ENCODE measurements around the gene RPS14. TPM values are rescaled to one million over a fixed set of nuclear protein-coding genes. Genes with fewer than 3 reads are reported as not detected.
"Not testable (repeated sequence)": the region's sequence is repeated elsewhere in the genome, so short reads cannot be mapped to it uniquely, and the experiment has no call there.

The RPS14 gene
- total RNA-seq, 1 donor from 2014 or later: 1,798 TPM

DNA sequence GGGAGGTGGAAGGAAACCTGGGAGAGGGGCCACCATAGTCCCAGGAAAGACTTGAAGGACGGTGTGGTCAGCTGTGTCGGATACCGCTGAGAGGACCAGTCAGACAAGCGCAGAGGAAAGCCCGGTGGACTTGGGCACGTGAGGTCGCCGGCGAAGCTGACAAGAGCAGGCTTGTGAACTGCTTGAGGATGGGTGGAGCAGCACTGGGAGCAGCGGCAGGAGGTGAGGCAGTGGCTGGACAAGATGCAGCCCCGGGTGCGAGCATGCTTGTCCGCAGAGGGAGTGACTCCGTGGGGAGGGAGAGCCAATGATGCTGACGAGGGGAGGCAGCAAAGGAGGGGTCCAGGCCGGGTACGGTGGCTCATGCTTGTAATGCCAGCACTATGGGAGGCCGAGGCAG is 18.5 kb downstream of the RPS14 start:
- H3K9me3 Mint-ChIP-seq (ENCODE audit: unreplicated experiment): no peaks in the 10 kb centered on the region
- H3K4me1 Mint-ChIP-seq (ENCODE audit: unreplicated experiment): peaks cover 9% of the 10 kb centered on the region
- no peaks in the 10 kb centered on the region for H3K27me3 Mint-ChIP-seq (ENCODE audit: unreplicated experiment)
- no peak for DNase-seq (ENCODE audit: extremely low spot score, unreplicated experiment)
- no peak overlapping the region for H3K27ac Mint-ChIP-seq (ENCODE audit: unreplicated experiment)
- H3K4me3 Mint-ChIP-seq (ENCODE audit: unreplicated experiment): no peak overlapping the region
- TF ChIP-seq, protein P1, sequence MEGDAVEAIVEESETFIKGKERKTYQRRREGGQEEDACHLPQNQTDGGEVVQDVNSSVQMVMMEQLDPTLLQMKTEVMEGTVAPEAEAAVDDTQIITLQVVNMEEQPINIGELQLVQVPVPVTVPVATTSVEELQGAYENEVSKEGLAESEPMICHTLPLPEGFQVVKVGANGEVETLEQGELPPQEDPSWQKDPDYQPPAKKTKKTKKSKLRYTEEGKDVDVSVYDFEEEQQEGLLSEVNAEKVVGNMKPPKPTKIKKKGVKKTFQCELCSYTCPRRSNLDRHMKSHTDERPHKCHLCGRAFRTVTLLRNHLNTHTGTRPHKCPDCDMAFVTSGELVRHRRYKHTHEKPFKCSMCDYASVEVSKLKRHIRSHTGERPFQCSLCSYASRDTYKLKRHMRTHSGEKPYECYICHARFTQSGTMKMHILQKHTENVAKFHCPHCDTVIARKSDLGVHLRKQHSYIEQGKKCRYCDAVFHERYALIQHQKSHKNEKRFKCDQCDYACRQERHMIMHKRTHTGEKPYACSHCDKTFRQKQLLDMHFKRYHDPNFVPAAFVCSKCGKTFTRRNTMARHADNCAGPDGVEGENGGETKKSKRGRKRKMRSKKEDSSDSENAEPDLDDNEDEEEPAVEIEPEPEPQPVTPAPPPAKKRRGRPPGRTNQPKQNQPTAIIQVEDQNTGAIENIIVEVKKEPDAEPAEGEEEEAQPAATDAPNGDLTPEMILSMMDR (IDR thresholded peaks at IDR 0.05): no peak
- H3K36me3 Mint-ChIP-seq (ENCODE audit: unreplicated experiment): no peaks in the 10 kb centered on the region

DNA sequence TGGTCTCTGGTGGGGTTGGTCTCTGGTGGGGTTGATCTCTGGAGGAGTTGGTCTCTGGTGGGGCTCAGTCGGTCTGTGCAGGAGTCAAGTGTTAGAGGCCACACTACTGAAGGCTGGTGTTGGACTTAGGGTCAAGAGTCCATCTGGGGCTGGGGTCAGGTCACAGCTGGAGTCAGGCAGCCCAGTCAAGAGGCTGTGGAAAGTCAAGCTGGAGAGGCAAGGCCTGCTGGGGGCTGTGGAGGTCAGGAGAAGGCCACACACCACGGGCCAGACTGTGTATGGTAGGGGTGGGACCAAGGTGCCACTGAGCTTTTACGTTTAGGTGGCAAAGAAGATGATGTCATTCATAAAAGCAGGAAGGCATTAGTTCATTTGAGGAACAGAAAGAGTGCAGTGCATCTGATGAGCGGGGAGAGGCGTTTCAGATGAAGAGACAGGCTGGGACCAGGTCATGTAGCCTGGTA is 20.1 kb downstream of the RPS14 start:
- Mint-ChIP-seq H3K27ac (ENCODE audit: unreplicated experiment) (no peak overlapping the region), H3K27me3 (ENCODE audit: unreplicated experiment) (peaks cover 4% of the 10 kb centered on the region), H3K4me3 (ENCODE audit: unreplicated experiment) (no peak overlapping the region), H3K36me3 (ENCODE audit: unreplicated experiment) (no peaks in the 10 kb centered on the region), H3K4me1 (ENCODE audit: unreplicated experiment) (peaks cover 6% of the 10 kb centered on the region), H3K9me3 (ENCODE audit: unreplicated experiment) (no peaks in the 10 kb centered on the region)
- TF ChIP-seq, protein P1 (IDR thresholded peaks at IDR 0.05): no peak
- DNase-seq (ENCODE audit: extremely low spot score, unreplicated experiment): no peak

DNA sequence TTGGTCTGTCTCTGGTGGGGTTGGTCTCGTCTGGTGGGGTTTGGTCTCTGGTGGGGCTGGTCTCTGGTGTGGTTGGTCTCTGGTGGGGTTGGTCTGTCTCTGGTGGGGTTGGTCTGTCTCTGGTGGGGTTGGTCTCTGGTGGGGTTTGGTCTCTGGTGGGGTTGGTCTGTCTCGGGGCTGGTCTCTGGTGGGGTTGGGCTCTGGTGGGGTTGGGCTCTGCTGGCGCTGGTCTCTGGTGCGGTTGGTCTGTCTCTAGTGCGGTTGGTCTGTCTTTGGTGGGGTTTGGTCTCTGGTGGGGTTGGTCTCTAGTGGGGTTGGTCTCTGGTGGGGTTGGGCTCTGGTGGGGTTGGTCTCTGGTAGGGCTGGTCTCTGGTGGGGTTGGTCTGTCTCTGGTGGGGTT is 20.6 kb downstream of the RPS14 start:
- TF ChIP-seq, protein P1 (IDR thresholded peaks at IDR 0.05): no peak
- Mint-ChIP-seq H3K27me3 (ENCODE audit: unreplicated experiment) (peaks cover 4% of the 10 kb centered on the region), H3K4me1 (ENCODE audit: unreplicated experiment) (peaks cover 6% of the 10 kb centered on the region), H3K9me3 (ENCODE audit: unreplicated experiment) (no peaks in the 10 kb centered on the region), H3K27ac (ENCODE audit: unreplicated experiment) (no peak overlapping the region), H3K4me3 (ENCODE audit: unreplicated experiment) (no peak overlapping the region), H3K36me3 (ENCODE audit: unreplicated experiment) (no peaks in the 10 kb centered on the region)
- no peak for DNase-seq (ENCODE audit: extremely low spot score, unreplicated experiment)

DNA sequence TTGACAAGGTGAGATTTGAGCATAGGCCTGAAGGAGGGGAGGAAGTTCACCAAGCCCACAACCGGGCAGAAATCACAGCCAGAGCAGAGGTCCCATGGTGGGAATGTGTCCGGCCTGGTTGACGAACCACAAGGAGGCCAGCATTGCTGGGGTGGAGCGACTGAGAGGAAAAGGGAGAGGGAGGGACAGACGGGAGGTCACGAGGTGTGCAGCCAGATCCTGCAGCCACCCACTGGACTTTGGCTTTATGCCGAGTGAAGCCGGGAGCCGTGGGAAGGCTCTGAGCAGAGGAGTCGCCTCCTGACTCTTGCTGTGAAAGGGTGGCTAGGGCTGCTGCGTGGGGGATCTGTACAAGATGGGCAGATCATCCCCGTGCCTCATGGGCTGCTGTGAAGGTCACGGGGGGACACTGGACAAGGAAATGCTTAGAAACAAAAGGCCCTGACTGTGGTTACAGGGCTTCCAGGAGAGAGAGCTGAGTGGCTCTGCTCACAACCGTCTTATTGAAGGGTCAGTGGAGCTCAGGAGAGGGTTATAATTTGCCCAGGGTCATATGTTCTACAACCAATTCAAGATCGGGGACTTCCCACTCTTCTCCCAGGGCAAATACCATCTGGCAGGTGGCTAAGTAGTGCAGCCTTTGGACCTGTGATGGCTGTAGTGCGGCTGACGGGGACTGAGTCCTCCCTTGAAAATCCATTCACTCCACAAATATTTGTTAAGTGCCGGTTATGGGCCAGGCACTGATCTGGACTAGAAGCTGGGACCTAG is 21.2 kb downstream of the RPS14 start:
- peaks cover 6% of the 10 kb centered on the region for H3K4me1 Mint-ChIP-seq (ENCODE audit: unreplicated experiment)
- no peak for DNase-seq (ENCODE audit: extremely low spot score, unreplicated experiment)
- H3K27me3 Mint-ChIP-seq (ENCODE audit: unreplicated experiment): peaks cover 4% of the 10 kb centered on the region
- H3K9me3 Mint-ChIP-seq (ENCODE audit: unreplicated experiment): no peaks in the 10 kb centered on the region
- no peaks in the 10 kb centered on the region for H3K36me3 Mint-ChIP-seq (ENCODE audit: unreplicated experiment)
- H3K4me3 Mint-ChIP-seq (ENCODE audit: unreplicated experiment): no peak overlapping the region
- no peak overlapping the region for H3K27ac Mint-ChIP-seq (ENCODE audit: unreplicated experiment)
- TF ChIP-seq, protein P1 (IDR thresholded peaks at IDR 0.05): no peak

DNA sequence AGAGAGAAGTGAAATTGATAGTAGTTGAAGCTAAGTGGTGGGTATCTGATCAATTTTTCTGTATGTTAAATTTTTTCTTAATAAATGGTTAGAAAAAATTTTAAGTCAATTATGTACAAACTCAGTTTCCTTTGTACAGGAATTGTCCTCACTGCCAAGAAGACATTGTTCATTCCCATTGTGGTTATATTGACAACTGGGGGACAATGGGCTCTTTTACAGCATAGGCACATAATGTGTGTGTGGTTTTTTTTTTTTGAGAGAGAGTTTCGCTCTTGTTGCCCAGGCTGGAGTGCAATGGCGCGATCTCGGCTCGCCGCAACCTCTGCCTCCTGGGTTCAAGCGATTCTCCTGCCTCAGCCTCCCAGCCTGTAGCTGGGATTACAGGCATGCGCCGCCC is 23.4 kb downstream of the RPS14 start:
- not testable (repeated sequence) for H3K9me3 Mint-ChIP-seq (ENCODE audit: unreplicated experiment); H3K4me3 Mint-ChIP-seq (ENCODE audit: unreplicated experiment); H3K27ac Mint-ChIP-seq (ENCODE audit: unreplicated experiment)

More for the DNA sequence above, 23.4 kb downstream of the RPS14 start:
- not testable (repeated sequence) for H3K27me3 Mint-ChIP-seq (ENCODE audit: unreplicated experiment); H3K4me1 Mint-ChIP-seq (ENCODE audit: unreplicated experiment); H3K36me3 Mint-ChIP-seq (ENCODE audit: unreplicated experiment); DNase-seq (ENCODE audit: extremely low spot score, unreplicated experiment)
